Muscle of leg (tissue), 11 donors: ENCODE results near the gene CAPN5. TPM values are rescaled to one million over a fixed set of nuclear protein-coding genes. Genes with fewer than 3 reads are reported as not detected.
"Not testable (repeated sequence)": the region's sequence is repeated elsewhere in the genome, so short reads cannot be mapped to it uniquely, and the experiment has no call there.

ENCODE experiments used
- DNase-seq: peaks from one replicate; pipeline ENCODE4 v3.0.0; 2013
- H3K27ac ChIP-seq: one replicate; pipeline ENCODE4 v1.5.1; 2013; ENCODE audit warnings: mild to moderate bottlenecking, low read length, control low read depth
- H3K27me3 ChIP-seq: one replicate; pipeline ENCODE4 v1.6.1; 2013; ENCODE audit warnings: low read length; ENCODE audit not compliant: control insufficient read depth, insufficient read depth
- H3K36me3 ChIP-seq: one replicate; pipeline ENCODE4 v1.6.1; 2013; ENCODE audit warnings: low read length; ENCODE audit not compliant: control insufficient read depth, insufficient read depth
- H3K4me1 ChIP-seq: one replicate; pipeline ENCODE4 v1.6.1; 2013; ENCODE audit warnings: low read length; ENCODE audit not compliant: control insufficient read depth, insufficient read depth
- H3K4me3 ChIP-seq: one replicate; pipeline ENCODE4 v1.5.1; 2013; ENCODE audit warnings: low read length, control low read depth
- H3K9me3 ChIP-seq: replicated peaks from 2 replicates; pipeline ENCODE4 v1.6.1; 2013; ENCODE audit warnings: low read depth, low read length; ENCODE audit not compliant: control insufficient read depth
- WGBS: methylation state at CpG from one replicate; pipeline ENCODE4 v1.1.5; 2013; ENCODE audit warnings: missing lambda C conversion rate; ENCODE audit not compliant: insufficient coverage; 5-methylcytosine and 5-hydroxymethylcytosine counted together
- polyA plus RNA-seq, 8 donors: library from polyadenylated mRNA; unstranded; fragments of 120-200 nt; gene quantifications; one replicate each; pipeline versions ENCODE4 v1.2.1 to v1.2.3, GENCODE V29; 2013; ENCODE audit warnings: inconsistent platforms in 1 of 8, low replicate concordance in 1 of 8; ENCODE audit not compliant: insufficient read length in 8 of 8, insufficient read depth in 1 of 8
- total RNA-seq: library from RNA; stranded (reverse); fragments of 120-200 nt; gene quantifications from one replicate; pipeline ENCODE4 v1.2.4, GENCODE V29; 2013

Gene CAPN5
- total and polyA plus RNA-seq, 9 donors: 6.2 to 17.8 (median 12.1) TPM

DNA sequence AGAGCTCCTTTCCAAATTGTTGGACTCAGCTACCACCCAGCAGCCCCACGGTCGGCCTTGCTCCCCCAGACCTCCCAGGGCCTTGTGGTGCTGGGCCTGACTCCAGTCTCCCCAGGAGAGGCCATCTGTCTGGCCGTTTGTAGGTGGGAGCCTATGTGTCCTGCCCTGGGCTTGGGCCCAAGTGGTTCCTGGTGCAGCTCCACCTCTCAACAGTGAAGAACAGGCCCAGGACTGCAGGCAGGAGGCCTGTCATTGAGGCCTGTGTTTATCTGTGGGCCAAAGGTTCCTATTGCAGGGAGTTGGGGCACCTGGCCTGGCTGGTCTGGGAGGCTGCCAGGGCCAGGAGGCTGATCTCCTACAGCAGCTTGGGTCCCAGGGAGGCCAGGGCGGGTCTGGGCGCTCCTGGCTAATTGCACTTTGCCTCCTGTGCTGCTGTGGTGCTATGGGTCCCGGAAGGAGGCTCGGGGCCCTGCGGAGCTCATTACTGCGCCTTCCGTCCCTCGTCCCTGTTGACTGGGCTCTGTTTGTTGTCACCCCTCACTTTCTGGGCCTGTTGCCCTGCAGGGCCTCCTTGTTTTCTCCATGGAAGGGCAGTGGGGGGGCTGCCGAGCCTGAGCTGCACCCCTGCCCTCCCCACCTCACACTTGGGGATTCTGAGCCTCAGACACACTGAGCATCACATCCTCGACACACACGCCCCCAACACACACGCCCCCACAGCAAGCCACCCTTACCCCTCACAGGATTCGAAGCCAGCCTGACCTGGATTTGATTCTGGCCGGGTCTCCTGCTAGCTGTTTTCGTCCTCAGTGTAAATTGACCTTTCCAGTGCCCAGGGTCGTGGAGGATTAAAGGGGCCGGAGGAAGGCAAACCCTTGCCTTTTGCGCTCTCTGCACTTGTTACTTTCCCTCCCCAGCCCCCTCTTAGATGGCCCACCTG, 29.1 kb downstream of the CAPN5 start:
- 60% methylated on average over 19 of the region's 21 CpGs for WGBS
- no peak overlapping the region for H3K27ac ChIP-seq
- no peak overlapping the region for H3K4me3 ChIP-seq
- peaks cover 47% of the 10 kb centered on the region for H3K4me1 ChIP-seq
- peaks cover 4% of the 10 kb centered on the region for H3K36me3 ChIP-seq
- no peaks in the 10 kb centered on the region for H3K27me3 ChIP-seq
- DNase-seq: no peak
- H3K9me3 ChIP-seq: no peaks in the 10 kb centered on the region

DNA sequence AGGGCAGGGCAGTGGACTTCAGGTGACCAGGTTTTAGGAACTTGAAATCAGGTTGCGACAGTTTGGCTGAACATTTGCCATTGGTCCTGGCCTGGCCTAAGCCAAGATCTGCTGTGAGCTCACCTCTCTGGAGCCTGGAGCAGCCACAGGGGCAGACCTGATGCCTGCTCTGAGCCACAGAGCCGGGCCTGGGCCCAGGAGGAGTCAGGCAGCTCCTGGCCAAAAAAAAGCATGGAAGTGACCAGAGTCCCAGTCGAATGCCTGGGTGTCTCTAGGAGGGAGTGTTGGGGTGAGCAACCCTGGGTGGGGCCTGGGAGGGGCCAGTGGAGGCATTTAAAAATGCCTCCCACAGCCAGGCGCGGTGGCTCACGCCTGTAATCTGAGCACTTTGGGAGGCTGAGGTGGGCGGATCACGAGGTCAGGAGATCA, 29.8 kb downstream of the CAPN5 start:
- peaks cover 43% of the 10 kb centered on the region for H3K4me1 ChIP-seq

DNA sequence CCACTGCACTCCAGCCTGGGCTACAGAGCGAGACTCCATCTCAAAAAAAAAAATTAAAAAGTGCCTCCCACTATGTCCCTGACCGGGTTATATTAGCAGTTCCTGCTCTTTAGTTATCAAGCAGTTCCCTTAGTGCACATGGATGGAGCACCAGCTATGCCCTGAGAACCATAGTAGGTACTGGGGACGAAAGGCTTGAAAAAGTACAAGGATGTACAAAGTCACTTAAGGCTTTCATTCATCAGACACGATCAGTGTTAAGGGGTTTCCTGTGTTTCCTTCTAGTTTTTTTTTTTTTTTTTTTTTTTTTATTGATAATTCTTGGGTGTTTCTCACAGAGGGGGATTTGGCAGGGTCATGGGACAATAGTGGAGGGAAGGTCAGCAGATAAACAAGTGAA, 30.4 kb downstream of the CAPN5 start:
- 88% methylated on average over 3 of the region's 4 CpGs for WGBS
- not testable (repeated sequence) for DNase-seq
- H3K4me1 ChIP-seq: peaks cover 37% of the 10 kb centered on the region

More for the DNA sequence above, 29.8 kb downstream of the CAPN5 start:
- 84% methylated on average over 3 of the region's 8 CpGs for WGBS
- no peak overlapping the region for H3K4me3 ChIP-seq
- no peak overlapping the region for H3K27ac ChIP-seq
- DNase-seq: no peak
- no peaks in the 10 kb centered on the region for H3K27me3 ChIP-seq
- no peaks in the 10 kb centered on the region for H3K9me3 ChIP-seq
- H3K36me3 ChIP-seq: peaks cover 4% of the 10 kb centered on the region

DNA sequence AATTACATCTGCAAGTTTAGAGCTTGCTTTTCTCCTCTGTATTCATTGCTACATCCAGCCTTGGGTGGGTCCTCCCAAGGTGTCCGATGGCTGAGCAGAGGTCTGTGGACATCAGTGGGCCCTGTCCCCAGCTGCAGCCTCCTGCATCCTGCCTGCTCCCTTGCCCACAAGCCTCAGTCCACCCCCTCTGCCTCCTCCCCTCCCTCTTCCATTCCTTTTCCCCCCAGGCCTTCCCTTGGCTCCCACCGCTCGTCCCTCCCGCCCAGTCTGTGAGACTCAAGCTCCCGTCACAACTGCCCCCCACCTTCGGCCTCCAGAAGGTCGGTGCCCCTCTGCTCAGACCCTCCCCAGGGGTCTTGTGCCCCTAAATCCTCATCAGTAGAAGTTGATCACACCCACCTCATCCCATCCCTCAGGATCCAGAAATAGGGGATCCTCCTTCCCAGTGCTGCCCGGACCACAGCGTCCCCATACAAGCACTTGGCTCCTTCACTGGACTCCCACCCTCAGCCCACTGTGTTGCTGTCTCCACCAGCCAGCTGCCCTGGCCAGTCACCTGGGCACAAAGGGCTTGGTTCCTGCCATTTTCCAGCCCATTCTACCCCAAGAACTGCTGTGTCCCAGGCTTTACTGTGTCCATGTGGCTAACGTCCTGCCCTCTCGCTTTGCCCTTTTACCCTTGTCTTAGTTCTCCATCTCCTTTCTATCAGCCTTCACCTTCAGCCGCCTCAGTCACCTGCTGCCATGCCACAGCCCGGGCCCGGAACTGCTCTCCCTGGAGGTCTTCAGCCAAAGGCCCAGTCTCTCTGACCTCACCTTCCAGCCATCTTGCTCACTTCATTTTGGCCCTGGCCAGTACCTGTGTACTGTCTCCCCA, 33.6 kb downstream of the CAPN5 start:
- H3K9me3 ChIP-seq: no peaks in the 10 kb centered on the region
- DNase-seq: no peak
- H3K27me3 ChIP-seq: no peaks in the 10 kb centered on the region
- peaks cover 4% of the 10 kb centered on the region for H3K36me3 ChIP-seq
- H3K27ac ChIP-seq: no peak overlapping the region
- 86% methylated on average over 14 of the region's 14 CpGs for WGBS
- peaks cover 10% of the 10 kb centered on the region for H3K4me1 ChIP-seq
- no peak overlapping the region for H3K4me3 ChIP-seq

More for the DNA sequence above, 30.4 kb downstream of the CAPN5 start:
- not testable (repeated sequence) for H3K4me3 ChIP-seq, H3K27ac ChIP-seq, H3K9me3 ChIP-seq, H3K36me3 ChIP-seq, H3K27me3 ChIP-seq

DNA sequence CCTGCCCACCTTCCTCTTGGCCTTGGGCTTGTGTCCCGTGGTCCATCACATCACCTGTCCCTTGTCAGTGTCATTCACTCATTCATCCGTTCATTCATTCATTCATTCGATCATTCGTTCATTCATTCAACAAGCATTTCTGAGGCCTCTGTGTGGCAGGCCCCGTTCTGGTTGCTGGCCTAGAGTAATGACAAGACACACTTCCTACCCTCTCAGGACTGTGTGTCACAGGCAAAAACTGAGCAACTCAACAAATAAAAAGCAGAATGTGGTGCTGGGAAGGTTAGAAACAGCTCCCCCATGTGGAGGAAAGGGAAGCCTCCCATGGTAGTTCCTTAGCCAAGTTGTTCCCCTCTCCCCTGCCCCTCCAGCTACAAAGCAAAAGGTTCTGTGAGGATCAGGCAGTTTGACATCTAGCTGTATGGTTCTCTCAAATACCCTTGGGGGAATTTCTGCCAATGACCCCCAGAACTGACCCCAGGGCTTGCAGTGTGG, 34.3 kb downstream of the CAPN5 start:
- no peak for DNase-seq
- no peaks in the 10 kb centered on the region for H3K9me3 ChIP-seq
- no peak overlapping the region for H3K27ac ChIP-seq
- H3K4me3 ChIP-seq: no peak overlapping the region
- peaks cover 4% of the 10 kb centered on the region for H3K4me1 ChIP-seq
- 97% methylated on average over 4 of the region's 5 CpGs for WGBS
- no peaks in the 10 kb centered on the region for H3K27me3 ChIP-seq
- peaks cover 4% of the 10 kb centered on the region for H3K36me3 ChIP-seq

DNA sequence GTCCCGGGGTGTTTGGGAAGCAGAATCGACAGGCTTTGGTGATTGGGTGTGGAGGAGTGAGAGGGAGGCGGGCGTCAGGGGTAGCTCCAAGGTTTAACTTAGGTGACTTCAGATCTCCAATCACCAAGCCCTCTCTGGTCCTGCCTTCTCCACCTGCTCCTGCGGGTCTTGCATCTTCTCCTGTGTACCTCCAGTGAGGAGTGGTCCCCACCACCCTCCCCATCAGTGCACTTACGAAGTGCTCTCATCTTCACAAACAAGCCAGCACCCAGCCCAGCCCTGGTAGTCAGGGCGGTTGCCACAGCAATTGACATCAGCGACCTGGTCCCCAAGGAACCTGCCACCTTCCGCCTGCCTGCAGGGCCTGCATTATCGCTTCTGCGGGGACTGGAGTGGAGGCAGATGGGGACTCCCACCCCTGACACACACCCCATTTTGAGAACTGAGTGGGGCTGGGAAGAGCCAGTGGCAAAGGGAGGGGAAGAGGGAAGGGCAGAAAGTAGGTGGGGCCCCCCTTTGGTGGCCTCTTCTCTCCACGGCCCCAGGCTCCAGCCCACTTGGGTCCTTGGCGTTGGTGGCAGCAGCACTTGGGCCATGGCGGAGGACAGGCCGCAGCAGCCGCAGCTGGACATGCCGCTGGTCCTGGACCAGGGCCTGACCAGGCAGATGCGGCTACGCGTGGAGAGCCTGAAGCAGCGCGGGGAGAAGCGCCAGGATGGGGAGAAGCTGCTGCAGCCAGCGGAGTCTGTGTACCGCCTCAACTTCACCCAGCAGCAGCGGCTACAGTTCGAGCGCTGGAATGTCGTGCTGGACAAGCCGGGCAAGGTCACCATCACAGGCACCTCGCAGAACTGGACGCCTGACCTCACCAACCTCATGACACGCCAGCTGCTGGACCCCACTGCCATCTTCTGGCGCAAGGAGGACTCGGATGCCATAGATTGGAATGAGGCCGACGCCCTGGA, 35.8 kb downstream of the CAPN5 start, which contains the start of gene OMP:
Gene OMP, plus strand, starts transcription at position 595 of the 965 bp plus-strand sequence. Its CDS starts 0 bp downstream, at position 595.
- Histone ChIP-seq H3K4me3 (no peak within 1 kb of the TSS), H3K4me1 (no peaks in the 10 kb centered on the region), H3K9me3 (no peaks in the 10 kb centered on the region), H3K27ac (no peak within 1 kb of the TSS), H3K36me3 (peaks cover 4% of the 10 kb centered on the region), H3K27me3 (no peaks in the 10 kb centered on the region)
- 90% methylated on average over 31 of the region's 37 CpGs for WGBS
- DNase-seq: no peak

DNA sequence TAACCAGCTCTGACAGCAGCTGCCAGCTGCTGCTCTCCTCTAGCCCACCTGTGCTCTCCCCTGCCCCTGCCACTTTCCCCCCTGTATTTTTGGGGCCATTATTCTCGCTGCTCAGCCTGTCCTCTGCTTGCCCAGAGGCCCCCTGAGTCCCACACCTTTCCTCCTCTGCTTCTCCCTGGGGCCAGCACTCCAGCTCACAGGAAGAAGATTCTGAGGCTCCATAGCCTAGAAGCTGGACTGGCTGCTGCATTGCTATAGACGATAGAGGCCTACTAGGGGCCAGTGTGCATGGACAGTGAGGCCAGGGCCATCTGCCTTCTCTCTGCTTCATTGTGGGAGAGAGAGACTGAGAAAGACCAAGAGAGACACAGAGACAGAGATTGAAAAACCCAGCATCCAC, 36.5 kb downstream of the CAPN5 start:
- Histone ChIP-seq H3K4me1 (peaks cover 7% of the 10 kb centered on the region), H3K36me3 (peaks cover 4% of the 10 kb centered on the region), H3K9me3 (no peaks in the 10 kb centered on the region), H3K27ac (no peak overlapping the region), H3K4me3 (no peak overlapping the region), H3K27me3 (no peaks in the 10 kb centered on the region)
- DNase-seq: no peak
- 85% methylated on average over 1 of the region's 2 CpGs for WGBS

DNA sequence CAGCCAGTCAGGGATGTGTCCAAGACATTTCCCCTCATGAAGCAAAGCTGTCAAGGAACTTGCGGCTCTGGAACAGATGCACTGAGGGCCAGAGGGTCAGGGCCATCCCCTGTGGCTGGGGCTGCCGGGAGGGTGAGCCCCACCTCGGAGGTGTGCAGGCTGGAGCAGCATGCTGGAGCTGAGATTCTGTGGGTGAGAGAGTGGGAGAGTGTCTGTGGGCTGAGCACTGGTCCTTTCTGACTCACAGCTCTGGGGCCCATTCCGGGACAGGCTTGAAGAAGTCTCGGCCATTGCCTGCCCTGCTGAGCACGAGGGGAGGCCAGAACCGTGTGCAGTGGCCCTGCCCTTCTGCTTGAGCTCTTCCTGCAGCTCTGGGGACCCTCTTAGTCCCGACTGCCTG, 38.0 kb downstream of the CAPN5 start:
- H3K27me3 ChIP-seq: no peaks in the 10 kb centered on the region
- no peak for DNase-seq
- peaks cover 4% of the 10 kb centered on the region for H3K36me3 ChIP-seq
- WGBS: 47% methylated on average over 8 of the region's 8 CpGs
- H3K9me3 ChIP-seq: no peaks in the 10 kb centered on the region
- peaks cover 11% of the 10 kb centered on the region for H3K4me1 ChIP-seq
- H3K27ac ChIP-seq: no peak overlapping the region
- H3K4me3 ChIP-seq: no peak overlapping the region

DNA sequence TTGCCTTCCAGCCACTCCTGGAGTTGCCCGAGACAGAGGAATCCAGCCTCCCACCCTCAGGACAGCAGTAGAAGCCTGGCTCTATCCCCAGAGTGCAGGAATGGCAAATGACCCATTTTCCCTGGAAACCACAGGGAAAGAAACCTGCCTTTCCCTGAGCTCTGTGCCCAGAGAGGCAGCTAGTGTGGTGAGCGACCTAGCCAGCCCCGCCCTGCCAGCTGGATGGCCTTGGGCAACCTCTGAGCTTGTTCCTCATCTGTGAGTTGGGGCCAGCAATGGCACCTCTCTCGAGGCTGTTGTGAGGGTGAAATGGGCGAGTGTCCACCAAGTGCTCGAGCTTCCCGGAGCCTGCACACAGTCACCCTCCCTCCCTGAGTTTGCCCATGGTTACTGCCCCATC, 39.5 kb downstream of the CAPN5 start:
- no peaks in the 10 kb centered on the region for H3K27me3 ChIP-seq
- DNase-seq: no peak
- 73% methylated on average over 2 of the region's 7 CpGs for WGBS
- H3K9me3 ChIP-seq: no peaks in the 10 kb centered on the region
- no peak overlapping the region for H3K4me3 ChIP-seq
- H3K4me1 ChIP-seq: peaks cover 13% of the 10 kb centered on the region
- H3K27ac ChIP-seq: no peak overlapping the region
- H3K36me3 ChIP-seq: peaks cover 4% of the 10 kb centered on the region
